H9 (cell line): ENCODE measurements around the gene ANKRD36C. TPM values are rescaled to one million over a fixed set of nuclear protein-coding genes. Genes with fewer than 3 reads are reported as not detected.
"Not testable (repeated sequence)": the region's sequence is repeated elsewhere in the genome, so short reads cannot be mapped to it uniquely, and the experiment has no call there.

ENCODE experiments used
- DNase-seq: peaks from one replicate; pipeline ENCODE4 v3.0.0-alpha.2; 2017
- H2AFZ ChIP-seq: one replicate; pipeline ENCODE4 v1.6.1; 2013; ENCODE audit warnings: mild to moderate bottlenecking, low read length, control low read depth, moderate library complexity
- H2AK5ac ChIP-seq: 2 replicates; pipeline ENCODE4 v1.6.1; 2013; ENCODE audit warnings: low read length, control low read depth, mixed read lengths; ENCODE audit not compliant: insufficient read length
- H2BK120ac ChIP-seq: one replicate; pipeline ENCODE4 v1.6.1; 2013; ENCODE audit warnings: low read depth, mild to moderate bottlenecking, low read length, control low read depth, inconsistent platforms; ENCODE audit not compliant: poor library complexity, severe bottlenecking
- H2BK12ac ChIP-seq: 2 replicates; pipeline ENCODE4 v1.6.1; 2013; ENCODE audit warnings: low read length, control low read depth, mixed read lengths, low read depth; ENCODE audit not compliant: insufficient read length
- H2BK15ac ChIP-seq: 2 replicates; pipeline ENCODE4 v1.6.1; 2013; ENCODE audit warnings: low read depth, low read length, control low read depth
- H2BK20ac ChIP-seq: one replicate; pipeline ENCODE4 v1.6.1; 2013; ENCODE audit warnings: low read depth, mild to moderate bottlenecking, low read length, control low read depth, inconsistent platforms; ENCODE audit not compliant: poor library complexity, severe bottlenecking
- H2BK5ac ChIP-seq: 2 replicates; pipeline ENCODE4 v1.6.1; 2013; ENCODE audit warnings: low read length, control low read depth, mixed read lengths; ENCODE audit not compliant: insufficient read length
- H3K14ac ChIP-seq: 2 replicates; pipeline ENCODE4 v1.6.1; 2013; ENCODE audit warnings: low read length, control low read depth; ENCODE audit not compliant: insufficient read depth
- H3K18ac ChIP-seq: 2 replicates; pipeline ENCODE4 v1.6.1; 2013; ENCODE audit warnings: low read depth, mild to moderate bottlenecking, mixed read lengths, low read length, control low read depth; ENCODE audit not compliant: insufficient read length
- H3K23ac ChIP-seq: 2 replicates; pipeline ENCODE4 v1.6.1; 2013; ENCODE audit warnings: low read length, control low read depth, mixed read lengths, low read depth; ENCODE audit not compliant: insufficient read length
- H3K23me2 ChIP-seq: 2 replicates; pipeline ENCODE4 v1.6.1; 2013; ENCODE audit warnings: low read depth, mild to moderate bottlenecking, mixed read lengths, low read length, control low read depth; ENCODE audit not compliant: insufficient read length, poor library complexity, severe bottlenecking
- H3K27ac ChIP-seq: 2 replicates; pipeline ENCODE4 v1.5.1; 2013; ENCODE audit warnings: low read length, control low read depth, mixed read lengths, low read depth; ENCODE audit not compliant: insufficient read length
- H3K27me3 ChIP-seq: 2 replicates; pipeline ENCODE4 v1.6.1; 2013; ENCODE audit warnings: low read length, control low read depth, inconsistent platforms; ENCODE audit not compliant: insufficient read depth
- H3K4ac ChIP-seq: 2 replicates; pipeline ENCODE4 v1.6.1; 2013; ENCODE audit warnings: low read depth, mild to moderate bottlenecking, control low read depth, inconsistent platforms, low read length, moderate library complexity
- H3K4me1 ChIP-seq: 2 replicates; pipeline ENCODE4 v1.6.1; 2013; ENCODE audit warnings: low read length, control low read depth, inconsistent platforms; ENCODE audit not compliant: insufficient read depth
- H3K4me2 ChIP-seq: 2 replicates; pipeline ENCODE4 v1.6.1; 2013; ENCODE audit warnings: low read length, control low read depth, mixed read lengths; ENCODE audit not compliant: insufficient read length, insufficient read depth
- H3K56ac ChIP-seq: 2 replicates; pipeline ENCODE4 v1.6.1; 2013; ENCODE audit warnings: low read depth, mild to moderate bottlenecking, mixed read lengths, low read length, control low read depth; ENCODE audit not compliant: insufficient read length
- H3K79me1 ChIP-seq: 2 replicates; pipeline ENCODE4 v1.6.1; 2013; ENCODE audit warnings: low read depth, mild to moderate bottlenecking, moderate library complexity, low read length, control low read depth, inconsistent platforms; ENCODE audit not compliant: insufficient read depth, poor library complexity, severe bottlenecking
- H3K79me2 ChIP-seq: 2 replicates; pipeline ENCODE4 v1.6.1; 2013; ENCODE audit warnings: low read length, control low read depth, inconsistent platforms; ENCODE audit not compliant: insufficient read depth
- H3K9ac ChIP-seq: 2 replicates; pipeline ENCODE4 v1.6.1; 2013; ENCODE audit warnings: low read length, control low read depth, mixed read lengths; ENCODE audit not compliant: insufficient read length; ENCODE audit errors: extremely low read depth
- H3K9me3 ChIP-seq: one replicate; pipeline ENCODE4 v1.6.1; 2013; ENCODE audit warnings: low read depth, low read length, inconsistent platforms; ENCODE audit not compliant: control insufficient read depth
- H3T11ph ChIP-seq: one replicate; pipeline ENCODE4 v1.6.1; 2013; ENCODE audit warnings: mild to moderate bottlenecking, low read length, control low read depth, inconsistent platforms
- H4K20me1 ChIP-seq: one replicate; pipeline ENCODE4 v1.6.1; 2013; ENCODE audit not compliant: control insufficient read depth, insufficient read length, insufficient read depth
- H4K5ac ChIP-seq: 2 replicates; pipeline ENCODE4 v1.6.1; 2013; ENCODE audit warnings: low read depth, mild to moderate bottlenecking, mixed read lengths, low read length, control low read depth; ENCODE audit not compliant: insufficient read length
- H4K8ac ChIP-seq: replicated peaks from 2 replicates; pipeline ENCODE4 v1.6.1; 2013; ENCODE audit warnings: low read length, control low read depth, mixed read lengths, low read depth; ENCODE audit not compliant: insufficient read length
- H4K91ac ChIP-seq: 2 replicates; pipeline ENCODE4 v1.6.1; 2013; ENCODE audit warnings: low read depth, mild to moderate bottlenecking, moderate library complexity, mixed read lengths, low read length, control low read depth; ENCODE audit not compliant: insufficient read length
- H3K27ac Mint-ChIP-seq, 3 experiments: 2 replicates in 2 of 3; 3 replicates in 1 of 3; pipeline ENCODE4 v1.8.0; 2020 to 2021; ENCODE audit warnings: mixed read lengths in 3 of 3, mild to moderate bottlenecking in 1 of 3, moderate library complexity in 1 of 3
- H3K27me3 Mint-ChIP-seq: 2 replicates; pipeline ENCODE4 v1.8.0; 2021; ENCODE audit warnings: low read depth, mild to moderate bottlenecking, moderate library complexity, mixed read lengths
- H3K36me3 Mint-ChIP-seq, 3 experiments: 2 replicates in 2 of 3; 3 replicates in 1 of 3; pipeline ENCODE4 v1.8.0; 2020 to 2021; ENCODE audit warnings: low read depth in 3 of 3, mixed read lengths in 3 of 3; ENCODE audit not compliant: insufficient read depth in 1 of 3
- H3K4me1 Mint-ChIP-seq, 2 experiments: 2 replicates each; pipeline ENCODE4 v1.8.0; 2020; ENCODE audit warnings: mixed read lengths in 2 of 2
- H3K4me3 Mint-ChIP-seq, 2 experiments: 2 replicates in 1 of 2; 3 replicates in 1 of 2; pipeline ENCODE4 v1.8.0; 2020 to 2021; ENCODE audit warnings: mild to moderate bottlenecking in 2 of 2, mixed read lengths in 2 of 2, moderate library complexity in 1 of 2
- H3K9me3 Mint-ChIP-seq, 2 experiments: 2 replicates in 1 of 2; 3 replicates in 1 of 2; pipeline ENCODE4 v1.8.0; 2020; ENCODE audit warnings: mild to moderate bottlenecking in 2 of 2, mixed read lengths in 2 of 2, moderate library complexity in 1 of 2
- WGBS: extraction: QIAGEN DNeasy Blood & Tissue Kit; methylation state at CpG from one replicate; pipeline ENCODE4 v1.1.7; 2013; ENCODE audit warnings: missing lambda C conversion rate, low lambda C conversion rate, mixed read lengths; ENCODE audit not compliant: insufficient read length; ENCODE audit errors: extremely low coverage; 5-methylcytosine and 5-hydroxymethylcytosine counted together
- total RNA-seq: library from RNA; stranded (reverse); gene quantifications from 2 replicates; pipeline ENCODE4 v1.2.1, GENCODE V29; 2021

ANKRD36C gene
- total RNA-seq, 1 experiment from 2014 or later = 8.2 TPM

GRCh38 chr2:95788642-95789041 is 203.0 kb downstream of the ANKRD36C start:
- not testable (repeated sequence) for H2BK5ac ChIP-seq, H4K5ac ChIP-seq, H3K4me1 Mint-ChIP-seq, H3K27ac Mint-ChIP-seq, H3K23me2 ChIP-seq, H2AK5ac ChIP-seq, H3K27me3 Mint-ChIP-seq, H3K4me1 ChIP-seq, H3K9me3 Mint-ChIP-seq, H4K91ac ChIP-seq, H3K9me3 ChIP-seq, H3K79me2 ChIP-seq, H4K8ac ChIP-seq, H3K4ac ChIP-seq, H3K14ac ChIP-seq, H2BK15ac ChIP-seq, H3K18ac ChIP-seq, H2BK20ac ChIP-seq, H3K4me2 ChIP-seq, H3K9ac ChIP-seq, H3K56ac ChIP-seq, DNase-seq, H2BK12ac ChIP-seq, H2AFZ ChIP-seq, H3K4me3 Mint-ChIP-seq, H3K27ac ChIP-seq, H3K79me1 ChIP-seq, H3K23ac ChIP-seq, H3K27me3 ChIP-seq, H4K20me1 ChIP-seq, H3T11ph ChIP-seq, H2BK120ac ChIP-seq, H3K36me3 Mint-ChIP-seq
- no CpG with 5 or more reads among the region's 13 CpGs for WGBS

Other genes starting within 250 kb of the ANKRD36C start
- gene GPAT2, start 43.1 kb upstream of the ANKRD36C start, total RNA-seq = 0.17 TPM in 1 of 2 replicates, not detected in the other
- 2.7 TPM in 2 replicates for gene ADRA2B, start 124.7 kb upstream of the ANKRD36C start, total RNA-seq
- 0.72 and 0.81 TPM in 2 replicates for gene ASTL, start 146.7 kb upstream of the ANKRD36C start, total RNA-seq
- gene DUSP2, start 153.6 kb upstream of the ANKRD36C start, total RNA-seq = 13.5 and 14.9 TPM in 2 replicates
- gene STARD7, start 217.0 kb upstream of the ANKRD36C start, total RNA-seq = 212 and 220 TPM in 2 replicates